Body of pancreas (tissue), 4 donors: ENCODE results near the gene EIF2AK3. TPM values are rescaled to one million over a fixed set of nuclear protein-coding genes. Genes with fewer than 3 reads are reported as not detected.
"Not testable (repeated sequence)": the region's sequence is repeated elsewhere in the genome, so short reads cannot be mapped to it uniquely, and the experiment has no call there.

Experiments
- ATAC-seq: fragments of 150-250 bp; one replicate; pipeline ENCODE4 v1.9.1; 2016
- DNase-seq, 4 donors: peaks; one replicate each; pipeline ENCODE4 v3.0.0-alpha.2; 2019
- H3K27ac ChIP-seq, 4 donors: fragments of 200-600 bp; sonication (generic); 1 replicate in 3 of 4; 2 replicates in 1 of 4; pipeline versions ENCODE4 v1.5.1 to v1.6.1; 2016 to 2019; ENCODE audit warnings: mild to moderate bottlenecking in 1 of 4, mixed read lengths in 1 of 4, moderate library complexity in 1 of 4
- H3K27me3 ChIP-seq, 2 donors: fragments of 200-600 bp; sonication (generic); one replicate each; pipeline ENCODE4 v1.6.0; 2016; ENCODE audit warnings: mild to moderate bottlenecking in 1 of 2
- H3K36me3 ChIP-seq, 2 donors: fragments of 200-600 bp; sonication (generic); replicated peaks in 1 of 2; 2 replicates each; pipeline ENCODE4 v1.5.1; 2016; ENCODE audit warnings: low read depth in 2 of 2; ENCODE audit not compliant: insufficient read depth in 1 of 2
- H3K4me1 ChIP-seq: fragments of 200-600 bp; sonication (generic); one replicate; pipeline ENCODE4 v1.6.0; 2016
- H3K4me3 ChIP-seq, 2 donors: fragments of 200-600 bp; sonication (generic); 1 replicate in 1 of 2; 2 replicates in 1 of 2; pipeline ENCODE4 v1.5.1; 2016 to 2019
- H3K9me3 ChIP-seq, 3 donors: fragments of 200-600 bp; sonication (generic); 1 replicate in 2 of 3; 2 replicates in 1 of 3; pipeline ENCODE4 v1.5.1; 2016
- POLR2A ChIP-seq, 3 donors: fragments of 450-650 bp; IDR thresholded peaks; one replicate each; pipeline ENCODE4 v1.6.1; 2016; ENCODE audit warnings: antibody characterized with exemption in 3 of 3, mild to moderate bottlenecking in 2 of 3
- WGBS, 2 donors: methylation state at CpG; one replicate each; pipeline ENCODE4 v1.1.5; 2017; 5-methylcytosine and 5-hydroxymethylcytosine counted together
- intact Hi-C: fragments of 100-400 bp; cut with DNase I; formaldehyde crosslinking; loops from one replicate; pipeline ENCODE4 v1.15.1; 2023
- total RNA-seq, 2 donors: library from RNA; depleted of rRNA; stranded (reverse); fragments of >200 nt; gene quantifications; one replicate each; pipeline ENCODE4 v1.1.0, GENCODE V29; 2016
- TF ChIP-seq, protein P1 (sequence below), 7 experiments: fragments of 450-650 bp in 4 of 7; fragments of 200-600 bp in 3 of 7; sonication (generic) in 3 of 7; IDR thresholded peaks; one replicate each; pipeline ENCODE4 v1.5.1; 2016 to 2019; ENCODE audit warnings: antibody characterized with exemption in 7 of 7

EIF2AK3 gene
- total RNA-seq, 2 donors from 2014 or later = 42.5 to 43.6 TPM

- no peaks in the 10 kb centered on the region for H3K27me3 ChIP-seq
These were observed 24.4 kb upstream of the EIF2AK3 start for GRCh38 chr2:88651646-88652045.

DNA sequence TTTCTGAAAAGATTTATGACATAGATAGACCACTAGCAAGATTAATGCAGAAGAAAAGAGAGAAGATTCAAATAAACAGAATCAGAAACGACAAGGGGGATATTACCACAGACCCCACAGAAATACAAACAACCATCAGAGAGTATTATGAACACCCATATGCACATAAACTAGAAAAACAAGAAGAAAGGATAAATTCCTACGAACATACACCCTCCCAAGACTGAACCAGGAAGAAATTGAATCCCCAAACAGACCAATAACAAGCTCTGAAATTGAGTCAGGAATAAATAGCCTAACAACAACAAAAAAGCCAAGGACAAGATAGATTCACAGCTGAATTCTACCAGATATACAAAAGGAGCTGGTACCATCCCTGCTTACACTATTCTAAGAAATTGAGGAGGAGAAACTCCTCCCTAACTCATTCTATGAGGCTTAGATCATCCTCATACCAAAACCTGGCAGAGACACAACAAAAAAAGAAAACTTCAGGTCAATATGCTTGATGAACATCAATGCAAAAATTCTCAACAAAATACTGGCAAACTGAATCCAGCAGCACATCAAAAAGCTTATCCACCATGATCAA, 18.1 kb upstream of the EIF2AK3 start:
- 76% methylated on average over 2 of the region's 2 CpGs for WGBS, 2 donors
- H3K9me3 ChIP-seq = not testable (repeated sequence)

More at GRCh38 chr2:88651646-88652045, 24.4 kb upstream of the EIF2AK3 start:
- no peak for DNase-seq
- TF ChIP-seq POLR2A (IDR thresholded peaks at IDR 0.05) = no peak
- TF ChIP-seq, protein P1, sequence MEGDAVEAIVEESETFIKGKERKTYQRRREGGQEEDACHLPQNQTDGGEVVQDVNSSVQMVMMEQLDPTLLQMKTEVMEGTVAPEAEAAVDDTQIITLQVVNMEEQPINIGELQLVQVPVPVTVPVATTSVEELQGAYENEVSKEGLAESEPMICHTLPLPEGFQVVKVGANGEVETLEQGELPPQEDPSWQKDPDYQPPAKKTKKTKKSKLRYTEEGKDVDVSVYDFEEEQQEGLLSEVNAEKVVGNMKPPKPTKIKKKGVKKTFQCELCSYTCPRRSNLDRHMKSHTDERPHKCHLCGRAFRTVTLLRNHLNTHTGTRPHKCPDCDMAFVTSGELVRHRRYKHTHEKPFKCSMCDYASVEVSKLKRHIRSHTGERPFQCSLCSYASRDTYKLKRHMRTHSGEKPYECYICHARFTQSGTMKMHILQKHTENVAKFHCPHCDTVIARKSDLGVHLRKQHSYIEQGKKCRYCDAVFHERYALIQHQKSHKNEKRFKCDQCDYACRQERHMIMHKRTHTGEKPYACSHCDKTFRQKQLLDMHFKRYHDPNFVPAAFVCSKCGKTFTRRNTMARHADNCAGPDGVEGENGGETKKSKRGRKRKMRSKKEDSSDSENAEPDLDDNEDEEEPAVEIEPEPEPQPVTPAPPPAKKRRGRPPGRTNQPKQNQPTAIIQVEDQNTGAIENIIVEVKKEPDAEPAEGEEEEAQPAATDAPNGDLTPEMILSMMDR (IDR thresholded peaks at IDR 0.05) = no peak
- no peaks in the 10 kb centered on the region for H3K36me3 ChIP-seq
- H3K27ac ChIP-seq = no peak overlapping the region
- H3K4me3 ChIP-seq = no peak overlapping the region
- no peak for ATAC-seq
- no peaks in the 10 kb centered on the region for H3K9me3 ChIP-seq
- intact Hi-C loops = no loop called here
- WGBS, 2 donors = 85 to 100% methylated on average over 1 of the region's 1 CpG
- H3K4me1 ChIP-seq = no peaks in the 10 kb centered on the region

GRCh38 chr2:88642278-88642677, 15.0 kb upstream of the EIF2AK3 start:
- no peaks in the 10 kb centered on the region for H3K27me3 ChIP-seq
- H3K4me3 ChIP-seq = no peak overlapping the region
- DNase-seq = no peak
- no peaks in the 10 kb centered on the region for H3K9me3 ChIP-seq
- no peak overlapping the region for H3K27ac ChIP-seq
- WGBS, 2 donors = 32 to 33% methylated on average over 3 of the region's 3 CpGs
- no peak for ATAC-seq
- no peaks in the 10 kb centered on the region for H3K36me3 ChIP-seq
- intact Hi-C loops = no loop called here
- no peak for TF ChIP-seq POLR2A (IDR thresholded peaks at IDR 0.05)
- TF ChIP-seq, protein P1 (IDR thresholded peaks at IDR 0.05) = no peak
- H3K4me1 ChIP-seq = peaks cover 5% of the 10 kb centered on the region

More for the DNA sequence above, 18.1 kb upstream of the EIF2AK3 start:
- H3K27me3 ChIP-seq, DNase-seq, H3K4me3 ChIP-seq, intact Hi-C loops, H3K4me1 ChIP-seq, H3K27ac ChIP-seq, H3K36me3 ChIP-seq, ATAC-seq: not testable (repeated sequence)

DNA sequence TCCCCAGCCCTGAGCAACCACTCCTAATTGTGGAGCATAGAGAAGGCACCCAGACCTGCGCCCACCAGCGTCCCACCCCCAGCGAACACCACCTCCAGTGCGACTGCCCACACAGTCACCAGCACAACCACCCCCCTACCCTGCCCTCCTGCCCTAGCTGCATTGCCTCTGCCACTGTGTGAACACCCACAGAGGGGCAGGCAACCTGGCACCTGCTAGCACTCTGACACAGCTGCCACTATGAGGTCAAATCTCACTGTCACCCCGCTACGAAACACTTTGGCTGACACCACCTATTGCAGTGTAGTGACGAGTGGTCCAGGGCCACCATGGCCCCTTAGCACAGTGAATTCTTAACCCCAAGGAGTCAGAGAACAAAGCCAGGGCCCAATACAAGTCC, 14.1 kb upstream of the EIF2AK3 start:
- TF ChIP-seq, protein P1 (IDR thresholded peaks at IDR 0.05) = no peak
- TF ChIP-seq POLR2A (IDR thresholded peaks at IDR 0.05) = no peak
- H3K9me3 ChIP-seq = no peaks in the 10 kb centered on the region
- no peak overlapping the region for H3K27ac ChIP-seq
- DNase-seq (no peak), ATAC-seq (no peak)
- peaks cover 5% of the 10 kb centered on the region for H3K4me1 ChIP-seq
- no peaks in the 10 kb centered on the region for H3K27me3 ChIP-seq
- intact Hi-C loops = no loop called here
- H3K4me3 ChIP-seq = no peak overlapping the region
- 92 to 93% methylated on average over 6 to 7 of the region's 7 CpGs for WGBS, 2 donors
- H3K36me3 ChIP-seq = no peaks in the 10 kb centered on the region

- H3K27ac ChIP-seq = no peak overlapping the region
- TF ChIP-seq, protein P1 (IDR thresholded peaks at IDR 0.05) = no peak
- no peak for TF ChIP-seq POLR2A (IDR thresholded peaks at IDR 0.05)
- 80 to 96% methylated on average over 1 of the region's 1 CpG for WGBS, 2 donors
- DNase-seq (no peak), ATAC-seq (no peak)
- H3K4me1 ChIP-seq = peaks cover 5% of the 10 kb centered on the region
- intact Hi-C loops = no loop called here
- no peaks in the 10 kb centered on the region for H3K27me3 ChIP-seq
- H3K4me3 ChIP-seq = no peak overlapping the region
- no peaks in the 10 kb centered on the region for H3K36me3 ChIP-seq
- no peaks in the 10 kb centered on the region for H3K9me3 ChIP-seq
These were observed 12.6 kb upstream of the EIF2AK3 start for GRCh38 chr2:88639865-88640264.
